Large intestine (tissue), 3 donors: Measurements from ENCODE around the gene SIM2. TPM values are rescaled to one million over a fixed set of nuclear protein-coding genes. Genes with fewer than 3 reads are reported as not detected.

ENCODE experiments used
- DNase-seq, 2 donors: peaks; one replicate each; pipeline versions ENCODE4 v3.0.0 to v3.0.0-alpha.2; 2013
- H3K27ac ChIP-seq: one replicate; pipeline ENCODE4 v1.5.1; 2013; ENCODE audit warnings: low read length
- H3K27me3 ChIP-seq: 2 replicates; pipeline ENCODE4 v1.6.1; 2013; ENCODE audit warnings: low read length; ENCODE audit not compliant: control insufficient read depth, insufficient read depth
- H3K36me3 ChIP-seq: 2 replicates; pipeline ENCODE4 v1.6.1; 2013; ENCODE audit warnings: low read length; ENCODE audit not compliant: control insufficient read depth, insufficient read depth
- H3K4me1 ChIP-seq: one replicate; pipeline ENCODE4 v1.6.1; 2013; ENCODE audit warnings: low read length; ENCODE audit not compliant: control insufficient read depth, insufficient read depth
- H3K4me3 ChIP-seq: one replicate; pipeline ENCODE4 v1.5.1; 2013; ENCODE audit warnings: low read length
- H3K9me3 ChIP-seq: one replicate; pipeline ENCODE4 v1.6.1; 2013; ENCODE audit warnings: mild to moderate bottlenecking, low read depth, low read length, moderate library complexity; ENCODE audit not compliant: control insufficient read depth
- WGBS: methylation state at CpG from one replicate; pipeline ENCODE4 v1.1.5; 2013; ENCODE audit warnings: low lambda C conversion rate; ENCODE audit not compliant: insufficient coverage; 5-methylcytosine and 5-hydroxymethylcytosine counted together
- polyA plus RNA-seq: library from polyadenylated mRNA; unstranded; fragments of 120-200 nt; gene quantifications from one replicate; pipeline ENCODE4 v1.2.1, GENCODE V29; 2013

SIM2 gene
- polyA plus RNA-seq, 1 donor: 0.58 TPM

- DNase-seq: no peak
- WGBS: no CpG with 5 or more reads among the region's 6 CpGs
- Histone ChIP-seq H3K4me3 (no peak overlapping the region), H3K27me3 (no peaks in the 10 kb centered on the region), H3K4me1 (no peaks in the 10 kb centered on the region), H3K27ac (no peak overlapping the region), H3K9me3 (no peaks in the 10 kb centered on the region), H3K36me3 (peaks cover 5% of the 10 kb centered on the region)
Observed at GRCh38 chr21:36766511-36766910, 67.6 kb downstream of the SIM2 start.

GRCh38 chr21:36767096-36767495 is 68.2 kb downstream of the SIM2 start:
- no peaks in the 10 kb centered on the region for H3K27me3 ChIP-seq
- no peaks in the 10 kb centered on the region for H3K4me1 ChIP-seq
- DNase-seq: no peak
- WGBS: 80% methylated on average over 2 of the region's 11 CpGs
- H3K4me3 ChIP-seq: no peak overlapping the region
- H3K27ac ChIP-seq: no peak overlapping the region
- H3K9me3 ChIP-seq: no peaks in the 10 kb centered on the region
- no peaks in the 10 kb centered on the region for H3K36me3 ChIP-seq

GRCh38 chr21:36768496-36768895 is 69.6 kb downstream of the SIM2 start:
- 80% methylated on average over 1 of the region's 13 CpGs for WGBS
- H3K4me1 ChIP-seq: no peaks in the 10 kb centered on the region
- no peak overlapping the region for H3K27ac ChIP-seq
- H3K36me3 ChIP-seq: no peaks in the 10 kb centered on the region
- H3K27me3 ChIP-seq: no peaks in the 10 kb centered on the region
- H3K4me3 ChIP-seq: no peak overlapping the region
- H3K9me3 ChIP-seq: no peaks in the 10 kb centered on the region
- DNase-seq: no peak

GRCh38 chr21:36769051-36769839 is 70.3 kb downstream of the SIM2 start:
- Histone ChIP-seq H3K4me3 (no peak overlapping the region), H3K27me3 (no peaks in the 10 kb centered on the region), H3K36me3 (no peaks in the 10 kb centered on the region), H3K9me3 (no peaks in the 10 kb centered on the region), H3K4me1 (no peaks in the 10 kb centered on the region), H3K27ac (no peak overlapping the region)
- DNase-seq: peak in 1 of 2 donors; percentile 17
- 93% methylated on average over 3 of the region's 8 CpGs for WGBS

- Histone ChIP-seq H3K27ac (no peak overlapping the region), H3K4me3 (no peak overlapping the region), H3K36me3 (no peaks in the 10 kb centered on the region), H3K9me3 (no peaks in the 10 kb centered on the region), H3K27me3 (no peaks in the 10 kb centered on the region), H3K4me1 (no peaks in the 10 kb centered on the region)
- WGBS: no CpG with 5 or more reads among the region's 5 CpGs
- peak; percentile 47 to 60 for DNase-seq
Observed at GRCh38 chr21:36773117-36773516, 74.2 kb downstream of the SIM2 start.

GRCh38 chr21:36773995-36774394 is 75.1 kb downstream of the SIM2 start:
- WGBS: no CpG with 5 or more reads among the region's 8 CpGs
- Histone ChIP-seq H3K4me1 (no peaks in the 10 kb centered on the region), H3K9me3 (no peaks in the 10 kb centered on the region), H3K4me3 (no peak overlapping the region), H3K27me3 (no peaks in the 10 kb centered on the region), H3K27ac (no peak overlapping the region), H3K36me3 (no peaks in the 10 kb centered on the region)
- DNase-seq: no peak

- no peak overlapping the region for H3K27ac ChIP-seq
- no peak for DNase-seq
- H3K4me1 ChIP-seq: no peaks in the 10 kb centered on the region
- no peaks in the 10 kb centered on the region for H3K9me3 ChIP-seq
- 89% methylated on average over 4 of the region's 10 CpGs for WGBS
- H3K27me3 ChIP-seq: no peaks in the 10 kb centered on the region
- H3K36me3 ChIP-seq: no peaks in the 10 kb centered on the region
- no peak overlapping the region for H3K4me3 ChIP-seq
Observed at GRCh38 chr21:36776981-36777617, 78.2 kb downstream of the SIM2 start.

GRCh38 chr21:36780861-36781260 is 81.9 kb downstream of the SIM2 start:
- H3K4me1 ChIP-seq: no peaks in the 10 kb centered on the region
- H3K36me3 ChIP-seq: no peaks in the 10 kb centered on the region
- H3K27ac ChIP-seq: no peak overlapping the region
- no CpG with 5 or more reads among the region's 6 CpGs for WGBS
- no peak for DNase-seq
- no peaks in the 10 kb centered on the region for H3K9me3 ChIP-seq
- H3K27me3 ChIP-seq: no peaks in the 10 kb centered on the region
- no peak overlapping the region for H3K4me3 ChIP-seq

- peak; percentile 21 to 39 for DNase-seq
- H3K36me3 ChIP-seq: no peaks in the 10 kb centered on the region
- no CpG with 5 or more reads among the region's 8 CpGs for WGBS
- peaks cover 4% of the 10 kb centered on the region for H3K4me1 ChIP-seq
- no peaks in the 10 kb centered on the region for H3K9me3 ChIP-seq
- H3K27me3 ChIP-seq: no peaks in the 10 kb centered on the region
- no peak overlapping the region for H3K27ac ChIP-seq
- no peak overlapping the region for H3K4me3 ChIP-seq
Observed at GRCh38 chr21:36783612-36784374, 84.9 kb downstream of the SIM2 start.

- DNase-seq: no peak
- whole genome bisulfite sequencing: no CpG with 5 or more reads among the region's 12 CpGs
- peaks cover 4% of the 10 kb centered on the region for H3K4me1 ChIP-seq
- no peak overlapping the region for H3K4me3 ChIP-seq
- H3K27ac ChIP-seq: no peak overlapping the region
- H3K9me3 ChIP-seq: no peaks in the 10 kb centered on the region
- H3K36me3 ChIP-seq: no peaks in the 10 kb centered on the region
- H3K27me3 ChIP-seq: no peaks in the 10 kb centered on the region
Observed at GRCh38 chr21:36784947-36785346, 86.0 kb downstream of the SIM2 start.
